ENCODE data around the gene CD68. TPM values are rescaled to one million over a fixed set of nuclear protein-coding genes. Genes with fewer than 3 reads are reported as not detected.

The CD68 gene
- total RNA-seq, 2 donors from 2014 or later, result 111 to 158 TPM

DNA sequence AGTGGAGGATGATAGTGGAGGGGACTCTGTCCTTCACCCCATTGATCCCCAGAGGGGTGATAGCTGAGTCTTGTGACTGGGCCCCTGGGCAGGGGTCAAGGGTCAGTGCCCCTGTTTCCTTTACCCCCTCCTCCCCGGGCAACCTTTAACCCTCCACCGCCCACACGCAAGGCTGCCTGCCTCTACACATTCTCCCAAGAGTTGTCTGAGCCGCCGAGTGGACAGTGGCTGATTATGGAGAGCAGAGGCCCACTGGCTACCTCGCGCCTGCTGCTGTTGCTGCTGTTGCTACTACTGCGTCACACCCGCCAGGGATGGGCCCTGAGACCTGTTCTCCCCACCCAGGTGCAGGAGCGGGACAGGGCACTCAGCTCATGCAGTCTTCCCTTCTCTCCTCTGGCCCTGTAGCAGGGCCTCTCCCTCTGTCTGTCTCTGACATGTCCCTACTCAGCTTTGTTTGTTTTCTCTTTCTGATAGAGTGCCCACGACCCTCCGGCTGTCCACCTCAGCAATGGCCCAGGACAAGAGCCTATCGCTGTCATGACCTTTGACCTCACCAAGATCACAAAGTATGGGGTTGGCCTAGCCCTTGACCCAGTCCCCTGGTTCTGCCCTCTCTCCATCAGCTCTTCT, 50.6 kb downstream of the CD68 start, which contains the start of gene SHBG:
TSS of gene SHBG (plus strand) at position 197 of the 633 bp plus-strand sequence. CDS start at position 235, 38 bp downstream.
- DNase-seq (ENCODE audit: low spot score), result no peak
- intact Hi-C loops (cut with DNase I), result loop anchor here in 1 of 2 donors (10.0 kb wide), 1 partner anchor 55 kb away; the partner anchor contains the start of genes TP53 and WRAP53

Other genes with a start within 250 kb of the CD68 start
- 10 to 100 TPM; 11.9 to 15.2 TPM for gene ACAP1, start 243.1 kb upstream of the CD68 start, total RNA-seq
- 10 to 100 TPM in 1 of 2 donors, 1 to 10 TPM in 1; 8.8 to 10.0 TPM for gene KCTD11, start 227.5 kb upstream of the CD68 start, total RNA-seq
- not detected for gene TMEM95, start 224.5 kb upstream of the CD68 start, total RNA-seq
- 1 to 10 TPM; 1.6 to 1.8 TPM for gene TNK1, start 198.5 kb upstream of the CD68 start, total RNA-seq
- gene PLSCR3, start 185.1 kb upstream of the CD68 start, total RNA-seq, result 10 to 100 TPM; 31.8 to 37.6 TPM
- 10 to 100 TPM; 39.3 to 65.5 TPM for gene TMEM256, start 175.5 kb upstream of the CD68 start, total RNA-seq
- 10 to 100 TPM; 31.6 to 34.2 TPM for gene NLGN2, start 171.8 kb upstream of the CD68 start, total RNA-seq
- not detected for gene SPEM1, start 159.3 kb upstream of the CD68 start, total RNA-seq
- gene SPEM2, start 154.0 kb upstream of the CD68 start, total RNA-seq, result not detected
- not detected for gene SPEM3, start 150.8 kb upstream of the CD68 start, total RNA-seq
- gene TMEM102, start 144.2 kb upstream of the CD68 start, total RNA-seq, result 1 to 10 TPM; 1.8 to 3.0 TPM
- gene FGF11, start 140.1 kb upstream of the CD68 start, total RNA-seq, result 1 to 10 TPM; 2.7 to 3.8 TPM
- 10 to 100 TPM in 1 of 2 donors, 1 to 10 TPM in 1; 7.8 to 10.5 TPM for gene CHRNB1, start 134.6 kb upstream of the CD68 start, total RNA-seq
- 10 to 100 TPM; 67.3 to 67.9 TPM for gene ZBTB4, start 100.0 kb upstream of the CD68 start, total RNA-seq
- gene SLC35G6, start 98.2 kb upstream of the CD68 start, total RNA-seq, result not detected
- 10 to 100 TPM; 65.5 to 70.0 TPM for gene POLR2A, start 95.3 kb upstream of the CD68 start, total RNA-seq
- gene TNFSF12, start 30.6 kb upstream of the CD68 start, total RNA-seq, result 10 to 100 TPM; 52.0 to 65.1 TPM
- gene TNFSF13, start 20.9 kb upstream of the CD68 start, total RNA-seq, result 10 to 100 TPM; 15.5 to 33.3 TPM
- gene SENP3, start 17.7 kb upstream of the CD68 start, total RNA-seq, result 10 to 100 TPM; 36.2 to 48.2 TPM
- 10 to 100 TPM; 24.7 to 31.2 TPM for gene MPDU1, start 4.2 kb downstream of the CD68 start, total RNA-seq
- 1 to 10 TPM; 2.1 to 2.5 TPM for gene SOX15, start 10.5 kb downstream of the CD68 start, total RNA-seq
- 10 to 100 TPM; 25.4 to 31.6 TPM for gene FXR2, start 35.3 kb downstream of the CD68 start, total RNA-seq
- gene SAT2, start 48.2 kb downstream of the CD68 start, total RNA-seq, result 10 to 100 TPM; 40.7 to 63.3 TPM
- gene SHBG, start 50.5 kb downstream of the CD68 start, total RNA-seq, result under 1 TPM in 1 of 2 donors, not detected in 1; 0.43 TPM
- 1 to 10 TPM; 2.2 to 2.6 TPM for gene ATP1B2, start 71.3 kb downstream of the CD68 start, total RNA-seq
- 10 to 100 TPM; 30.6 to 37.3 TPM for gene TP53, start 107.9 kb downstream of the CD68 start, total RNA-seq
- 1 to 10 TPM; 4.8 to 5.0 TPM for gene WRAP53, start 108.8 kb downstream of the CD68 start, total RNA-seq
- under 1 TPM; 0.19 to 0.42 TPM for gene EFNB3, start 125.6 kb downstream of the CD68 start, total RNA-seq
- gene DNAH2, start 138.1 kb downstream of the CD68 start, total RNA-seq, result 1 to 10 TPM in 1 of 2 donors, under 1 TPM in 1; 0.19 to 1.3 TPM